ENCODE data around the gene CD99L2. TPM values are rescaled to one million over a fixed set of nuclear protein-coding genes. Genes with fewer than 3 reads are reported as not detected.
A peak's percentile ranks its signal among the peaks of the same experiment; 100 is the strongest.

Gene CD99L2
- total and polyA plus RNA-seq, 8 donors = 35.0 to 45.6 (median 41.0) TPM

DNA sequence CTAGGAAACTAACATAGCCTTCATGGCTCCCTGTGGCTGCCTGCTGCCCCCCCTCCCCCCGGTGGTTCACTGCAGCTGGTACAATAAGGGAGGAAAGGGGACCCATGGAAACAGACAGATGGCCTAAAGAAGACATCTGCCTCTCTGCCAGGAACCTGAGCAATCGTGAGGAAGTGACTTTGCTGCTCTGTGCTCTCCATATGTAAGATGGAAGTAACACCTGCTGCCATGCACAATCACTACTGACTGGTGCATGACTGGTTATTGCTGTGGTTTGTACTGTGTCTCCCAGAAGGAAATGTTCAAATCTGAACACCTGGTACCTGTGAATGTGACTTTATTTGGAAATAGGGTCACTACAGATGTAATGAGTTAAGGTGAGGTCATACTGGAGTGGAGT lies 43.6 kb downstream of the CD99L2 start:
- ATAC-seq (no peak), DNase-seq (no peak)
- peaks cover 0 to 1% of the 10 kb centered on the region in 2 donors for H3K9me3 ChIP-seq
- TF ChIP-seq, protein P1, sequence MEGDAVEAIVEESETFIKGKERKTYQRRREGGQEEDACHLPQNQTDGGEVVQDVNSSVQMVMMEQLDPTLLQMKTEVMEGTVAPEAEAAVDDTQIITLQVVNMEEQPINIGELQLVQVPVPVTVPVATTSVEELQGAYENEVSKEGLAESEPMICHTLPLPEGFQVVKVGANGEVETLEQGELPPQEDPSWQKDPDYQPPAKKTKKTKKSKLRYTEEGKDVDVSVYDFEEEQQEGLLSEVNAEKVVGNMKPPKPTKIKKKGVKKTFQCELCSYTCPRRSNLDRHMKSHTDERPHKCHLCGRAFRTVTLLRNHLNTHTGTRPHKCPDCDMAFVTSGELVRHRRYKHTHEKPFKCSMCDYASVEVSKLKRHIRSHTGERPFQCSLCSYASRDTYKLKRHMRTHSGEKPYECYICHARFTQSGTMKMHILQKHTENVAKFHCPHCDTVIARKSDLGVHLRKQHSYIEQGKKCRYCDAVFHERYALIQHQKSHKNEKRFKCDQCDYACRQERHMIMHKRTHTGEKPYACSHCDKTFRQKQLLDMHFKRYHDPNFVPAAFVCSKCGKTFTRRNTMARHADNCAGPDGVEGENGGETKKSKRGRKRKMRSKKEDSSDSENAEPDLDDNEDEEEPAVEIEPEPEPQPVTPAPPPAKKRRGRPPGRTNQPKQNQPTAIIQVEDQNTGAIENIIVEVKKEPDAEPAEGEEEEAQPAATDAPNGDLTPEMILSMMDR (IDR thresholded peaks at IDR 0.05) = no peak
- no peaks in the 10 kb centered on the region for H3K27me3 ChIP-seq
- intact Hi-C loops (cut with DNase I) = no loop called here
- peaks cover 0 to 1% of the 10 kb centered on the region in 2 donors for H3K4me1 ChIP-seq
- H3K27ac ChIP-seq = no peak overlapping the region
- H3K4me3 ChIP-seq = no peak overlapping the region
- no peaks in the 10 kb centered on the region for H3K36me3 ChIP-seq

DNA sequence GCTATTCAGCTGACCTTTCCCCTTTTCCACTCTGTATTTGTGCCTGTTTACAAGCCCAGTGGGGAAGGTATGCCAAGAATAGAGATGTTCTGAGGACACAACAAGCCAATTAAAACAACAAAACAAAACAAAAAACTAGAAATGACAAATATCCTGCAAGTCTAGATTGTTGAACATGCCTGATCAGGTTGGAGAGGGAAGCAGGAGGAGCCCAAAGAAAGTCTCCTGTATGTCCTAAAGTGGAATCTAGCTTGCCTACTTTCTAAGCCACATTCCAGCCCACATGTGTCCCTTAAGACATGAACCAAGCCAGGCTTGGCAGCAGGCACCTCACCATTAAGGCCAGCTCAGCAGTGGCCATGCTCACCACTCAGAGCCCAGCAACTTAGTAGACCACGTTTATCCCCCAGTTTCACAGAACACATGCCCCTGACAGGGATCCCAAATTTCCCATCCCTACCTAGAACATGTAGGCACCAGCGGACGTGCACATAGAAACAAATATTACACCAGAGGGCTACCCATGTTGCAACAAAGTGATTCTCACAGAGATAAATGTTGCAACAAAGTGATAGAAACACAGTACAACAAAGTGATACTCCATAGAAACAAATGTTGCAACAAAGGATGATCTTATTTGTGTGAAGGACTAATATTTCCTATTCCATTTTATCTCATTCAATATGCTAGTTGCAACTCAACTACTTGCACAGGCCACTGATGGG lies 48.3 kb downstream of the CD99L2 start:
- Histone ChIP-seq H3K27me3 (no peaks in the 10 kb centered on the region), H3K27ac (no peak overlapping the region), H3K4me3 (no peak overlapping the region), H3K9me3 (no peaks in the 10 kb centered on the region), H3K36me3 (no peaks in the 10 kb centered on the region), H3K4me1 (peaks cover 0 to 17% of the 10 kb centered on the region in 2 donors)
- TF ChIP-seq, protein P1 (IDR thresholded peaks at IDR 0.05) = no peak
- ATAC-seq = no peak
- intact Hi-C loops (cut with DNase I) = no loop called here
- DNase-seq = no peak

DNA sequence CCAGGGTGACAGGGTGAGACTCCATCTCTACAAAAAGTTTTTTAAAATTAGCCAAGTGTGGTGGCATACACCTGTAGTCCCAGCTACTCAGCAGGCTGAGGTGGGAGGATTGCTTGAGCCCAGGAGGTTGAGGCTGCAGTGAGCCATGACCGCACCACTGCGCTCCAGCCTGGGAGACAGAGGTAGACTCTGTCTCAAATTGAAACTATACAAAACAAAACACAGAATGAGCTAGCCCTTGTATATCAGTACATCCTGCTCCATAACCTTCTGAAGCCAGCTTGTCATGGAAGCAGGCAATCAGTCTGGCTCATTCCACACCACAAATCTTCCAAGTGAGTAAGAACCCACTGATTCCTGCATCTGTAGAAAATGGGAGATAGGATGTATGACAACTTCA lies 49.0 kb downstream of the CD99L2 start:
- Histone ChIP-seq H3K9me3 (no peaks in the 10 kb centered on the region), H3K4me1 (peaks cover 0 to 17% of the 10 kb centered on the region in 2 donors), H3K4me3 (no peak overlapping the region), H3K27me3 (no peaks in the 10 kb centered on the region), H3K27ac (peak overlapping the region in 1 of 2 donors; percentile 65), H3K36me3 (no peaks in the 10 kb centered on the region)
- TF ChIP-seq, protein P1 (IDR thresholded peaks at IDR 0.05) = no peak
- DNase-seq (no peak), ATAC-seq (no peak)
- intact Hi-C loops (cut with DNase I) = no loop called here

DNA sequence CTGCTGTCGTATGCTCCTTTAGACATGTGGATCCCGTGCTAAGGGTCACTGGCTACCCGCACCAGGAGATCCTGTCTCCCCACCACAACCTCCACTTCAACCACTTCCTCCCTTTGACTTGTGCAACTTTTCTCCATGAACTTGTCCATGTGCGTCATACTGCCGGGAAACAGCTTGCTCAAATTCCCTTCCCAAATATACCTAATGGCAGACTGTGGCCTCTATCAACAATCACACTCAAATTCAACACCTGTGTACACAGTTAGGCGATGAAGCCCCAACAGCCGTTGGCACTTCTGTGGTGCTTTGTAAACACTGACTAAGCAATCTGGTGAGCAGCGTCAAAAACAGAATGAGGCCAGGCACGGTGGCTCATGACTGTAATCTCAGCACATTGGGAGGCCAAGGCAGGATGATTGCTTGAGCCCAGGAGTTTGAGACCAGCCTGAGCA lies 49.5 kb downstream of the CD99L2 start:
- intact Hi-C loops (cut with DNase I) = no loop called here
- ATAC-seq (peak; percentile 91), DNase-seq (peak in 3 of 4 donors; percentile 15 to 54 (median 34))
- H3K4me3 ChIP-seq = no peak overlapping the region
- H3K27me3 ChIP-seq = no peaks in the 10 kb centered on the region
- H3K27ac ChIP-seq = peak overlapping the region; percentile 45 to 65
- H3K36me3 ChIP-seq = no peaks in the 10 kb centered on the region
- no peaks in the 10 kb centered on the region for H3K9me3 ChIP-seq
- TF ChIP-seq, protein P1 (IDR thresholded peaks at IDR 0.05) = no peak
- H3K4me1 ChIP-seq = peaks cover 0 to 17% of the 10 kb centered on the region in 2 donors

DNA sequence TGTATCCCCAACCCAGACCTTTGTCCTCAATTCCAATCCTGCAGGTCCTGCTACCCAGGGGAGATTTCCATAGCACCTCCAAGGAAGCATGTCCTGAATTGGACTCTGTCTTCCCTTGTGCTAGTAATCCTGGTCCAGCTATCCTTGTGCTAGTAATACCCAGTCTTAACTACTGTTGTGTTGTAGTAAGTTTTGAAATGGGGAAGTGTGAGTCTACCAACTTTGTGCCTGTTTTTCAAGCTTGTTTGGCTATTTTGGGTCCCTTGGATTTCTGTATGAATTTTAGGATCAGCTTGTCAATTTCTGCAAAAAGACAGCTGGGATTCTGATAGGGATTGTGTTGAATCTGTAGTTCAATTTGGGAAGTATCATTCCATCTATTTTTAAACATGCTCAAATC lies 51.4 kb downstream of the CD99L2 start:
- H3K4me1 ChIP-seq = peaks cover 0 to 25% of the 10 kb centered on the region in 2 donors
- no peak overlapping the region for H3K27ac ChIP-seq
- H3K4me3 ChIP-seq = no peak overlapping the region
- H3K27me3 ChIP-seq = no peaks in the 10 kb centered on the region
- DNase-seq (no peak), ATAC-seq (no peak)
- no peaks in the 10 kb centered on the region for H3K9me3 ChIP-seq
- H3K36me3 ChIP-seq = no peaks in the 10 kb centered on the region
- intact Hi-C loops (cut with DNase I) = no loop called here
- TF ChIP-seq, protein P1 (IDR thresholded peaks at IDR 0.05) = no peak

Measured in left lung (tissue), 10 donors.